D721Med (cell line): ENCODE results near the gene IL1RAP.
A peak's percentile ranks its signal among the peaks of the same experiment; 100 is the strongest.

ENCODE experiments used
- DNase-seq: peaks from one replicate; pipeline ENCODE4 v3.0.0; 2011; ENCODE audit warnings: low spot score; ENCODE audit not compliant: insufficient read length
- FAIRE-seq: peaks from 2 replicates; lab custom pipeline; 2011; peaks lifted over from hg19 to GRCh38; lab: Jason Lieb, UNC
- CTCF ChIP-seq: IDR thresholded peaks from 2 replicates; pipeline ENCODE4 v1.5.1; 2012; ENCODE audit warnings: mild to moderate bottlenecking, control low read depth; ENCODE audit not compliant: insufficient read depth; ENCODE audit errors: missing control alignments

The IL1RAP gene

GRCh38 chr3:190616637-190617036, 102.8 kb downstream of the IL1RAP start:
- no peak for TF ChIP-seq CTCF
- FAIRE-seq (no peak), DNase-seq (no peak)

- no peak for FAIRE-seq
- DNase-seq: no peak
- TF ChIP-seq CTCF: no peak
Observed at GRCh38 chr3:190617185-190617584, 103.3 kb downstream of the IL1RAP start.

- DNase-seq (no peak), FAIRE-seq (peak; percentile 46)
- TF ChIP-seq CTCF: no peak
Observed at GRCh38 chr3:190618330-190619030, 104.6 kb downstream of the IL1RAP start.

GRCh38 chr3:190619353-190619752, 105.5 kb downstream of the IL1RAP start:
- FAIRE-seq (no peak), DNase-seq (no peak)
- TF ChIP-seq CTCF: no peak

GRCh38 chr3:190619761-190620160, 105.9 kb downstream of the IL1RAP start:
- TF ChIP-seq CTCF: no peak
- FAIRE-seq: no peak
- no peak for DNase-seq

GRCh38 chr3:190620886-190621608, 107.2 kb downstream of the IL1RAP start:
- FAIRE-seq (no peak), DNase-seq (no peak)
- no peak for TF ChIP-seq CTCF

GRCh38 chr3:190621927-190622326, 108.0 kb downstream of the IL1RAP start:
- no peak for FAIRE-seq
- no peak for TF ChIP-seq CTCF

More at GRCh38 chr3:190621927-190622326, 108.0 kb downstream of the IL1RAP start:
- no peak for DNase-seq
